HAP-1 (cell line): ENCODE results near the gene NOD2.

ENCODE experiments used
- DNase-seq, 2 experiments: peaks; one replicate each; pipeline ENCODE4 v3.0.0-alpha.2; 2016 to 2020; ENCODE audit warnings: low spot score in 2 of 2
- H3K27me3 ChIP-seq: fragments of 250-450 bp; sonication (Bioruptor Pico); 2 replicates; pipeline ENCODE4 v1.5.1; 2020; ENCODE audit warnings: low read depth, mild to moderate bottlenecking, moderate library complexity
- H3K36me3 ChIP-seq: fragments of 250-450 bp; sonication (Bioruptor Pico); replicated peaks from 2 replicates; pipeline ENCODE4 v1.5.1; 2020; ENCODE audit warnings: mild to moderate bottlenecking
- H3K4me1 ChIP-seq: fragments of 250-450 bp; sonication (Bioruptor Pico); 2 replicates; pipeline ENCODE4 v1.5.1; 2020; ENCODE audit warnings: mild to moderate bottlenecking
- H3K4me3 ChIP-seq: fragments of 250-450 bp; sonication (Bioruptor Pico); 2 replicates; pipeline ENCODE4 v1.5.1; 2020; ENCODE audit warnings: mild to moderate bottlenecking, moderate library complexity
- H3K9me3 ChIP-seq: fragments of 250-450 bp; sonication (Bioruptor Pico); 2 replicates; pipeline ENCODE4 v1.5.1; 2020; ENCODE audit warnings: mild to moderate bottlenecking, moderate library complexity
- in situ Hi-C: fragments of 300-500 bp; cut with MboI; formaldehyde crosslinking; loops from 3 replicates; pipeline ENCODE4 v1.14.3; 2020; ENCODE audit warnings: low sequenced_read_pairs, inconsistent platforms, mixed read lengths

NOD2 gene

GRCh38 chr16:50741225-50741780 lies 47.9 kb downstream of the NOD2 start:
- in situ Hi-C loops, result no loop called here
- peaks cover 3% of the 10 kb centered on the region; the same call in 1 of the 2 replicates for H3K36me3 ChIP-seq
- H3K9me3 ChIP-seq, result no peaks in the 10 kb centered on the region
- peak overlapping the region; percentile 58 for H3K4me3 ChIP-seq
- DNase-seq, result no peak
- H3K4me1 ChIP-seq, result peaks cover 15% of the 10 kb centered on the region
- peaks cover 11% of the 10 kb centered on the region; the same call in 1 of the 2 replicates for H3K27me3 ChIP-seq

GRCh38 chr16:50741781-50742575 lies 48.6 kb downstream of the NOD2 start, which contains the start of gene CYLD:
Gene CYLD (plus strand): TSS chr16:50742086. CDS start chr16:50749699, 7,613 bp downstream.
- H3K36me3 ChIP-seq, result peaks cover 3% of the 10 kb centered on the region; the same call in 1 of the 2 replicates
- peaks cover 15% of the 10 kb centered on the region for H3K4me1 ChIP-seq
- H3K4me3 ChIP-seq, result peak within 1 kb of the TSS; percentile 58
- peaks cover 7% of the 10 kb centered on the region; the same call in 1 of the 2 replicates for H3K27me3 ChIP-seq
- no peaks in the 10 kb centered on the region for H3K9me3 ChIP-seq
- in situ Hi-C loops, result no loop called here
- peak; percentile 98 to 99 for DNase-seq

- Histone ChIP-seq H3K27me3 (0 out of 2 replicates have a peak, but pooled peaks cover 4% of the 10 kb centered on the region), H3K4me1 (peaks cover 15% of the 10 kb centered on the region), H3K36me3 (peaks cover 3% of the 10 kb centered on the region; the same call in 1 of the 2 replicates), H3K4me3 (peak overlapping the region; percentile 58), H3K9me3 (no peaks in the 10 kb centered on the region)
- DNase-seq, result peak in 1 of 2 experiments; percentile 27
- in situ Hi-C loops, result no loop called here
Measured at GRCh38 chr16:50742576-50743200, 49.3 kb downstream of the NOD2 start.

- no peak for DNase-seq
- Histone ChIP-seq H3K4me1 (peaks cover 15% of the 10 kb centered on the region), H3K36me3 (peaks cover 3% of the 10 kb centered on the region; the same call in 1 of the 2 replicates), H3K27me3 (no peaks in the 10 kb centered on the region), H3K9me3 (no peaks in the 10 kb centered on the region), H3K4me3 (no peak overlapping the region)
- in situ Hi-C loops, result no loop called here
Measured at GRCh38 chr16:50743581-50744225, 50.3 kb downstream of the NOD2 start.

GRCh38 chr16:50744881-50745280 lies 51.5 kb downstream of the NOD2 start:
- no peak overlapping the region for H3K4me3 ChIP-seq
- H3K4me1 ChIP-seq, result peaks cover 15% of the 10 kb centered on the region
- H3K36me3 ChIP-seq, result peaks cover 3% of the 10 kb centered on the region; the same call in 1 of the 2 replicates
- no peaks in the 10 kb centered on the region for H3K9me3 ChIP-seq
- no peak for DNase-seq
- in situ Hi-C loops, result no loop called here
- H3K27me3 ChIP-seq, result no peaks in the 10 kb centered on the region

- peaks cover 15% of the 10 kb centered on the region for H3K4me1 ChIP-seq
- H3K4me3 ChIP-seq, result no peak overlapping the region
- in situ Hi-C loops, result no loop called here
- H3K27me3 ChIP-seq, result no peaks in the 10 kb centered on the region
- DNase-seq, result no peak
- H3K36me3 ChIP-seq, result peaks cover 3% of the 10 kb centered on the region; the same call in 1 of the 2 replicates
- no peaks in the 10 kb centered on the region for H3K9me3 ChIP-seq
Measured at GRCh38 chr16:50745940-50746339, 52.5 kb downstream of the NOD2 start.

GRCh38 chr16:50747207-50747956 lies 54.0 kb downstream of the NOD2 start:
- no peaks in the 10 kb centered on the region for H3K9me3 ChIP-seq
- in situ Hi-C loops, result no loop called here
- H3K4me3 ChIP-seq, result no peak overlapping the region
- H3K4me1 ChIP-seq, result peaks cover 12% of the 10 kb centered on the region
- H3K27me3 ChIP-seq, result no peaks in the 10 kb centered on the region
- peaks cover 3% of the 10 kb centered on the region; the same call in 1 of the 2 replicates for H3K36me3 ChIP-seq
- DNase-seq, result no peak

- H3K9me3 ChIP-seq, result no peaks in the 10 kb centered on the region
- no peaks in the 10 kb centered on the region; the same call in 1 of the 2 replicates for H3K36me3 ChIP-seq
- DNase-seq, result no peak
- H3K27me3 ChIP-seq, result no peaks in the 10 kb centered on the region
- in situ Hi-C loops, result no loop called here
- no peak overlapping the region for H3K4me3 ChIP-seq
- H3K4me1 ChIP-seq, result no peaks in the 10 kb centered on the region
Measured at GRCh38 chr16:50751528-50751927, 58.1 kb downstream of the NOD2 start.

- Histone ChIP-seq H3K4me3 (no peak overlapping the region), H3K36me3 (no peaks in the 10 kb centered on the region; the same call in 1 of the 2 replicates), H3K27me3 (no peaks in the 10 kb centered on the region), H3K4me1 (no peaks in the 10 kb centered on the region), H3K9me3 (no peaks in the 10 kb centered on the region)
- in situ Hi-C loops, result no loop called here
- no peak for DNase-seq
Measured at GRCh38 chr16:50752471-50753235, 59.2 kb downstream of the NOD2 start.

- no peak overlapping the region for H3K4me3 ChIP-seq
- no peak for DNase-seq
Measured at GRCh38 chr16:50756473-50756872, 63.1 kb downstream of the NOD2 start.

GRCh38 chr16:50761267-50761666 lies 67.9 kb downstream of the NOD2 start:
- in situ Hi-C loops, result no loop called here
- DNase-seq, result no peak
- Histone ChIP-seq H3K4me1 (peaks cover 12% of the 10 kb centered on the region), H3K9me3 (peaks cover 8% of the 10 kb centered on the region), H3K36me3 (peaks cover 3% of the 10 kb centered on the region), H3K27me3 (no peaks in the 10 kb centered on the region), H3K4me3 (no peak overlapping the region)

More at GRCh38 chr16:50756473-50756872, 63.1 kb downstream of the NOD2 start:
- no peaks in the 10 kb centered on the region for H3K27me3 ChIP-seq
- H3K36me3 ChIP-seq, result no peaks in the 10 kb centered on the region; the same call in 1 of the 2 replicates
- in situ Hi-C loops, result no loop called here
- no peaks in the 10 kb centered on the region for H3K4me1 ChIP-seq
- H3K9me3 ChIP-seq, result no peaks in the 10 kb centered on the region

- Histone ChIP-seq H3K36me3 (peaks cover 3% of the 10 kb centered on the region), H3K27me3 (no peaks in the 10 kb centered on the region), H3K4me3 (no peak overlapping the region), H3K9me3 (peaks cover 11% of the 10 kb centered on the region), H3K4me1 (peaks cover 22% of the 10 kb centered on the region)
- in situ Hi-C loops, result no loop called here
- peak in 1 of 2 experiments; percentile 8 for DNase-seq
Measured at GRCh38 chr16:50762241-50762640, 68.8 kb downstream of the NOD2 start.
